ENCODE results near the gene COA7.

COA7 gene

DNA sequence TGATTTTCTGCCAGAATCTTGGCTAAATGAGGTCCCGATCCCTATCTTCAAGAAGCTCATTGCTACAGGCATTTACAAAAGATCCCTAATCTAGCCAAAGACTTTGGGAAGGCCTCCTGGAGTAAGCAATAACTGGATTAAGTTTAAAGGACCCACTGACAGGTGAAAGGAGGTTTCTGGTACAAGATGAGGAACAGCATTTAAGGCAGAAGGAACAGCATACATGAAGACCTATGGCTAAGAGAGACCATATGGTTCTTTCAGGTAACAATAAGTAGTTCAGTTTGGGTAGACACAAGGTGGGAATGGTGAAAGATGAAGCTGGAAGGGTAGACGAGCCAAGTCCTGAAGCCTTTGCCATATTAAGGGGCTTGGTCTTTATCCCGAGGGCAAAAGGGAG is 37.3 kb downstream of the COA7 start:
- TF ChIP-seq LEF1 (IDR thresholded peaks at IDR 0.05; ENCODE audit: borderline replicate concordance): no peak
- ChIA-PET POLR2A (interaction anchor here (1.5 kb wide), 1 partner anchor 9 kb away, joined by 3 read pairs; no protein-coding TSS in a partner anchor), CTCF (no interaction called here)
- DNase-seq (ENCODE audit: extremely low spot score): no peak

DNA sequence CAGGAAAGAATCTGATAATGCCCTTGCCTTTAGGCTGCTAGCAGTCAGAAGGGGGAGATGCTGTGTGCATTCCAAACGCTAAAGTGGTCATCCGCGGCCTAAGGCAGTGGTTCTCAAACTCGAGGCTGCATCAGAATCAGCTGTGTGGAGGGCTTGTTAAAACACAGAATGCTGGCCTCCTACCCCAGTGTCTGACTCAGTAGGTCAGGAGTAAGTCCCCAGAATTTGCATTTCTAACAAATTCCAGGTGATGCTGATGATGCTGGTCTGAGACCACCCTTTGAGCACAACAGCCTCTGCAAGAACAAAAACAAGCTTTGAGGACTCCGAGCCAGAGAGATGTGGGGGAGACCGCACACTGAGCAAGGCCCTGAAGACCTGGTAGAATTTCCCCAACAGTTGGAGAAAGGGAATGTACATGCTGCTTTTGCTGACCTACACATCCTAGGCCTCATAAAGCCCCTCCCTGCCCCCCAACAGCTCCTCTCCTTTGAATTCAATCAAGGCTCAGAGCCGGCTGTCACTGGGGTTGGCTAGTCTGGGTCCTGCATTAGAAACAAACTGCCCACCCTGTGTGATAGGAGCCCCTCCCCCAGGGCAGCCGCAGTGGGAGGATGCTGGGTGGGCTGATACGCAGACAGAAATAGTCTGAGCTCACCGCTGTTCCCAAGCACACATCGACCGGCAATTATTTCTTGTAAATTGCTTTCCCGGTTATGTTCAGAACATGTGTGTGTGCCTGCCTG is 38.1 kb downstream of the COA7 start:
- TF ChIP-seq, protein P1, sequence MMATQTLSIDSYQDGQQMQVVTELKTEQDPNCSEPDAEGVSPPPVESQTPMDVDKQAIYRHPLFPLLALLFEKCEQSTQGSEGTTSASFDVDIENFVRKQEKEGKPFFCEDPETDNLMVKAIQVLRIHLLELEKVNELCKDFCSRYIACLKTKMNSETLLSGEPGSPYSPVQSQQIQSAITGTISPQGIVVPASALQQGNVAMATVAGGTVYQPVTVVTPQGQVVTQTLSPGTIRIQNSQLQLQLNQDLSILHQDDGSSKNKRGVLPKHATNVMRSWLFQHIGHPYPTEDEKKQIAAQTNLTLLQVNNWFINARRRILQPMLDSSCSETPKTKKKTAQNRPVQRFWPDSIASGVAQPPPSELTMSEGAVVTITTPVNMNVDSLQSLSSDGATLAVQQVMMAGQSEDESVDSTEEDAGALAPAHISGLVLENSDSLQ (IDR thresholded peaks at IDR 0.05): no peak
- no peak for TF ChIP-seq NFRKB (IDR thresholded peaks at IDR 0.05)
- TF ChIP-seq BHLHE40 (IDR thresholded peaks at IDR 0.05; ENCODE audit: borderline replicate concordance): no peak
- no peak for TF ChIP-seq FOXK2 (IDR thresholded peaks at IDR 0.05)
- TF ChIP-seq ELF4 (IDR thresholded peaks at IDR 0.05): no peak
- no peak for TF ChIP-seq ARNT (IDR thresholded peaks at IDR 0.05)
- POLR2A ChIA-PET: interaction anchor here (0.9 to 1.5 kb wide), 2 partner anchors 8 to 106 kb away, joined by 3 read pairs; no protein-coding TSS in a partner anchor
- DNase-seq (ENCODE audit: extremely low spot score): no peak
- CTCF ChIA-PET: no interaction called here

DNA sequence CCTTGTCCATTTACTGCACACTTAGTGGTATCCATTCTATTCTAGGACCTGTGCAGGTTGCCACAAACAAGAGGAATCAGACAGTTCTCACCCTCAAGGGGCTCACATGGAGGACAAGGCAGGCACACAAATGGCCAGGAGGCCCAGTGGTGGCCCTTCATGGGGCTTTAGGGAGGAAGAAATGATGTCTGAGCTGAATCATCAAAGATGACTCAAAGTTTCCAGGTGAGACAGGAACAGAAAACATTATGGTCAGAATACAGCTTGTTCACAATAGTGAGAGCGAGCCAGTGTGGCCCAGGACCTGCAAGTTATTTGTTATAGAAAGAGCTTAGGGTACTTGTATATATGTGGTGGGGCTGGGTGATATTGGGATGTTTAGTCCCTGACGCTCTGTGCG is 38.8 kb downstream of the COA7 start:
- POLR2A ChIA-PET: interaction anchor here (0.6 to 1.5 kb wide), 3 partner anchors 8 to 106 kb away, joined by 3 read pairs; no protein-coding TSS in a partner anchor
- no peak for DNase-seq (ENCODE audit: extremely low spot score)
- TF ChIP-seq CTBP1 (IDR thresholded peaks at IDR 0.05; ENCODE audit: borderline replicate concordance): no peak
- no peak for TF ChIP-seq LEF1 (IDR thresholded peaks at IDR 0.05; ENCODE audit: borderline replicate concordance)
- no peak for TF ChIP-seq BHLHE40 (IDR thresholded peaks at IDR 0.05; ENCODE audit: borderline replicate concordance)
- CTCF ChIA-PET: no interaction called here

DNA sequence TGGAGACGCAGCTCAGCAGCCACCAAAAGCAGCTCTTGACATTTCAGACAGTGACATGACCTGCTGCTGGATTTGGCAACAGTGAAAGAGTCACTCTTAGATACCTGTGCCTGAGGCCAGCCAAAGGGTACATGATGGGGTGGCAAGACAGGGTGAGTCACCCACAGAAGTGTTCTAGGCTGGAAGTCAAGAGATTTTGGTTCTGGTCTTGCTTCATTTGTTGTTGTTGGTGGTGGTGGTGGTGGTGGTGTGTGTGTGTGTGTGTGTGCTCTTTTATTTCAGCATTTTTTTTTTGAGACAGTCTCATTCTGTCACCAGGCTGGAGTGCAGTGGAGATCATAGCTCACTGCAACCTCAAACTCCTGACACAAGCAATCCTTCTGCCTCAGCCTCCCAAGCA is 39.4 kb downstream of the COA7 start:
- CTCF ChIA-PET: interaction anchor here (0.6 kb wide), 1 partner anchor 233 kb away, joined by 3 read pairs; no protein-coding TSS in a partner anchor
- no peak for DNase-seq (ENCODE audit: extremely low spot score)
- TF ChIP-seq FOXK2 (IDR thresholded peaks at IDR 0.05) (no peak), CTBP1 (IDR thresholded peaks at IDR 0.05; ENCODE audit: borderline replicate concordance) (no peak), LEF1 (IDR thresholded peaks at IDR 0.05; ENCODE audit: borderline replicate concordance) (no peak), ZNF384 (IDR thresholded peaks at IDR 0.05) (no peak), BHLHE40 (IDR thresholded peaks at IDR 0.05; ENCODE audit: borderline replicate concordance) (no peak), SP1 (IDR thresholded peaks at IDR 0.05) (no peak), SUZ12 (IDR thresholded peaks at IDR 0.05) (no peak), ARNT (IDR thresholded peaks at IDR 0.05) (no peak), L3MBTL2 (conservative IDR thresholded peaks at IDR 0.05) (no peak), HDGF (IDR thresholded peaks at IDR 0.05; ENCODE audit: borderline replicate concordance) (no peak), FOXM1 (IDR thresholded peaks at IDR 0.05; ENCODE audit: borderline replicate concordance) (no peak), ELF4 (IDR thresholded peaks at IDR 0.05) (no peak), TARDBP (IDR thresholded peaks at IDR 0.05) (no peak), NFRKB (IDR thresholded peaks at IDR 0.05) (no peak), FOXA1 (IDR thresholded peaks at IDR 0.05) (no peak)
- TF ChIP-seq, protein P1 (IDR thresholded peaks at IDR 0.05): no peak
- POLR2A ChIA-PET: interaction anchor here (0.6 to 0.9 kb wide), 2 partner anchors 20 to 105 kb away, joined by 3 read pairs; no protein-coding TSS in a partner anchor

DNA sequence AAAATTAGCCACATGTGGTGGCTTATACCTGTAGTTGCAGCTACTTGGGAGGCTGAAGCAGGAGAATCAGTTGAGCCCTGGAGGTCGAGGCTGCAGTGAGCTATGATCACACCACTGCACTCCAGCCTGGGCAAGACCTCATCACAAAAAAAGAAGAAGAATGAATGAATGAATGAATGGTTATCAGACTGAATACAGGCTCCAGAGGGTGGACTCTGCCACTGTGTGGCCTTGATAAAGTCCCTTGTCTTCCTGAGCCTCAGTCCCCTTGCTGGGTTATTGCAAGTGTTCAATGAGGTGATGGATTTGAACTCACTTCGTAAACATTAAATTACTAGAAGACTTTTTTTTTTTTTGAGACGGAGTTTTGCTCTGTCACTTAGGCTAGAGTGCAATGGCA is 40.4 kb downstream of the COA7 start:
- no peak for TF ChIP-seq ZNF384 (IDR thresholded peaks at IDR 0.05)
- TF ChIP-seq SUZ12 (IDR thresholded peaks at IDR 0.05): no peak
- TF ChIP-seq L3MBTL2 (conservative IDR thresholded peaks at IDR 0.05): no peak
- no peak for TF ChIP-seq BHLHE40 (IDR thresholded peaks at IDR 0.05; ENCODE audit: borderline replicate concordance)
- TF ChIP-seq, protein P1 (IDR thresholded peaks at IDR 0.05): no peak
- no peak for TF ChIP-seq ARNT (IDR thresholded peaks at IDR 0.05)
- TF ChIP-seq ELF4 (IDR thresholded peaks at IDR 0.05): no peak
- DNase-seq (ENCODE audit: extremely low spot score): no peak
- POLR2A ChIA-PET: no interaction called here
- CTCF ChIA-PET: no interaction called here

DNA sequence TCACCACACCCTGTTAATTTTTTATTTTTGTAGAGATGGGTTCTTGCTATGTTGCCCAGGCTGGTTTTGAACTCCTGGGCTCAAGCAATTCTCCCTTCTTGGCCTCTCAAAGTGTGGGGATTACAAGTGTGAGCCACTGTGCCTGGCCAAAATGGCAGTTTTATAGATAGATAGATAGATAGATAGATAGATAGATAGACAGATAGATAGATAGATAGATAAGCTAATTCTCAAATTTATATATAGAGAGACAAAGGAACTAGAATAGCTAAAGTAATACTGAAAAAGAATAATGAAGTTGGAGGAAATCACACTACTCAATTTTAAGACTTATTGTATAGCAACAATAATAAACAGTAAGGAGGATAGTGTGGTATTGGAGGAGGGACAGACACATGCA is 44.1 kb downstream of the COA7 start:
- DNase-seq (ENCODE audit: extremely low spot score): no peak
- POLR2A ChIA-PET: no interaction called here
- CTCF ChIA-PET: no interaction called here
- TF ChIP-seq FOXA1 (IDR thresholded peaks at IDR 0.05) (no peak), ELF4 (IDR thresholded peaks at IDR 0.05) (no peak), L3MBTL2 (conservative IDR thresholded peaks at IDR 0.05) (no peak), ZNF384 (IDR thresholded peaks at IDR 0.05) (no peak), TARDBP (IDR thresholded peaks at IDR 0.05) (no peak), BHLHE40 (IDR thresholded peaks at IDR 0.05; ENCODE audit: borderline replicate concordance) (no peak), FOXM1 (IDR thresholded peaks at IDR 0.05; ENCODE audit: borderline replicate concordance) (no peak), ARNT (IDR thresholded peaks at IDR 0.05) (no peak), SUZ12 (IDR thresholded peaks at IDR 0.05) (no peak), NFRKB (IDR thresholded peaks at IDR 0.05) (no peak), FOXK2 (IDR thresholded peaks at IDR 0.05) (no peak), SP1 (IDR thresholded peaks at IDR 0.05) (no peak)
